Measurements from ENCODE around the gene BABAM2. TPM values are rescaled to one million over a fixed set of nuclear protein-coding genes. Genes with fewer than 3 reads are reported as not detected.

Gene BABAM2
- total and polyA plus RNA-seq, 2 experiments from 2014 or later, result 17.8 to 21.5 TPM

DNA sequence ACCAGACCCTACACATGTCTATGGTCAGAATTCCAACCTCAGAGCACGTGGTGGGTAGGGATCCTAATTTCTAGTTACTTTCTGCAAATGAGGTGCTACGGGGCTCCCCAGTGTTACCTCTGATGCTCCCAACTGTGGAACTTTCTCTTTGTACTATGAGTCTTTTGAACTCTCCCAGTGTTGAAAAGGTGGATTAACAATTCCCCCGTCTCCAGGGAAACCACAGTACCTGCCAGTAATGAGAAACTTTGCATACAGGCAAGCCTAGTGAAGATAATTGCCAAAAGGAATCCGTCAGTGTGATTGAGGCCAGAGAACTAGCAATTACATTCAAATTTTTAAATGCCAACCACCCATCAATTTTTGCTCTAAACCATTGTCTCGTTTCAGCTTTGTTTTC, 373.2 kb downstream of the BABAM2 start (continued):
- TF ChIP-seq, protein P1, sequence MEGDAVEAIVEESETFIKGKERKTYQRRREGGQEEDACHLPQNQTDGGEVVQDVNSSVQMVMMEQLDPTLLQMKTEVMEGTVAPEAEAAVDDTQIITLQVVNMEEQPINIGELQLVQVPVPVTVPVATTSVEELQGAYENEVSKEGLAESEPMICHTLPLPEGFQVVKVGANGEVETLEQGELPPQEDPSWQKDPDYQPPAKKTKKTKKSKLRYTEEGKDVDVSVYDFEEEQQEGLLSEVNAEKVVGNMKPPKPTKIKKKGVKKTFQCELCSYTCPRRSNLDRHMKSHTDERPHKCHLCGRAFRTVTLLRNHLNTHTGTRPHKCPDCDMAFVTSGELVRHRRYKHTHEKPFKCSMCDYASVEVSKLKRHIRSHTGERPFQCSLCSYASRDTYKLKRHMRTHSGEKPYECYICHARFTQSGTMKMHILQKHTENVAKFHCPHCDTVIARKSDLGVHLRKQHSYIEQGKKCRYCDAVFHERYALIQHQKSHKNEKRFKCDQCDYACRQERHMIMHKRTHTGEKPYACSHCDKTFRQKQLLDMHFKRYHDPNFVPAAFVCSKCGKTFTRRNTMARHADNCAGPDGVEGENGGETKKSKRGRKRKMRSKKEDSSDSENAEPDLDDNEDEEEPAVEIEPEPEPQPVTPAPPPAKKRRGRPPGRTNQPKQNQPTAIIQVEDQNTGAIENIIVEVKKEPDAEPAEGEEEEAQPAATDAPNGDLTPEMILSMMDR (conservative IDR thresholded peaks at IDR 0.05; ENCODE audit: low read depth in 2 of 2), result no peak
- TF ChIP-seq NANOG (IDR thresholded peaks at IDR 0.05; ENCODE audit: borderline replicate concordance), result no peak

DNA sequence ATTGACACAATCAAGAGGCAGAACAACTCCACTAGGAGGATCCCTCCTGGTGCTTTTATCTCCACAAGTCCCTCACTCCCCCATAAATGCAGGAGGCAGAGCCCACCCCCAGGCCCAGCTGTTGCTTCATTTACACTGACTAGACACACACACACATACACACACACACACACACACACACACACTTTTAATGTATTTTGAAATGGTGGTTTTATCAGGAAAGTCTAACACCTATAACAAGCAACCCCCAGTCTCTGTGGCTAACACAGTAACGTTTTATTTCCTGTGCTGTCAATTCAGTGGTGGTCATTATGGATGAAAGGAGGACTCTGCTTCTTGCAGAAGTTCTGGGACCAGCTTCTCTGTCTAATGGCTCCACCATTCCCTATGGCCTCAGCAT, 376.8 kb downstream of the BABAM2 start:
- Mint-ChIP-seq H3K4me3 (no peak overlapping the region), H3K9me3 (no peaks in the 10 kb centered on the region), H3K27ac (no peak overlapping the region), H3K27me3 (ENCODE audit: insufficient read depth, low read depth, poor library complexity) (no peaks in the 10 kb centered on the region), H3K36me3 (ENCODE audit: low read depth) (no peaks in the 10 kb centered on the region), H3K4me1 (peaks cover 22% of the 10 kb centered on the region)
- DNase-seq (ENCODE audit: low spot score) (no peak), ATAC-seq (no peak)
- Histone ChIP-seq H3K4me3 (no peak overlapping the region), H2AFZ (no peak overlapping the region), H3F3A (replicated peaks; ENCODE audit: low read depth) (no peaks in the 10 kb centered on the region), H3K9me2 (ENCODE audit: insufficient read depth) (no peaks in the 10 kb centered on the region), H3K79me2 (replicated peaks; ENCODE audit: insufficient read depth) (no peaks in the 10 kb centered on the region), H3K27ac (ENCODE audit: low read depth) (no peak overlapping the region), H3K4me2 (no peak overlapping the region), H3K27me3 (ENCODE audit: insufficient read depth) (no peaks in the 10 kb centered on the region), H3K36me3 (ENCODE audit: insufficient read depth) (no peaks in the 10 kb centered on the region), H3K4me1 (ENCODE audit: insufficient read depth) (peaks cover 14% of the 10 kb centered on the region; the same call in 1 of the 2 replicates), H4K20me1 (replicated peaks; ENCODE audit: insufficient read depth) (no peaks in the 10 kb centered on the region)
- TF ChIP-seq, protein P2, sequence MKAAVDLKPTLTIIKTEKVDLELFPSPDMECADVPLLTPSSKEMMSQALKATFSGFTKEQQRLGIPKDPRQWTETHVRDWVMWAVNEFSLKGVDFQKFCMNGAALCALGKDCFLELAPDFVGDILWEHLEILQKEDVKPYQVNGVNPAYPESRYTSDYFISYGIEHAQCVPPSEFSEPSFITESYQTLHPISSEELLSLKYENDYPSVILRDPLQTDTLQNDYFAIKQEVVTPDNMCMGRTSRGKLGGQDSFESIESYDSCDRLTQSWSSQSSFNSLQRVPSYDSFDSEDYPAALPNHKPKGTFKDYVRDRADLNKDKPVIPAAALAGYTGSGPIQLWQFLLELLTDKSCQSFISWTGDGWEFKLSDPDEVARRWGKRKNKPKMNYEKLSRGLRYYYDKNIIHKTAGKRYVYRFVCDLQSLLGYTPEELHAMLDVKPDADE (IDR thresholded peaks at IDR 0.05), result no peak
- TF ChIP-seq ZNF114 (CRISPR knock-in tag; IDR thresholded peaks at IDR 0.05) (no peak), ZNF331 (CRISPR knock-in tag; IDR thresholded peaks at IDR 0.05; ENCODE audit: low read depth) (no peak), EZH2phosphoT487 (IDR thresholded peaks at IDR 0.05; ENCODE audit: unreplicated experiment) (no peak), POLR2AphosphoS5 (IDR thresholded peaks at IDR 0.05; ENCODE audit: low read depth) (no peak)
- TF ChIP-seq, protein P1 (conservative IDR thresholded peaks at IDR 0.05; ENCODE audit: low read depth in 2 of 2), result no peak
- TF ChIP-seq, protein P3, sequence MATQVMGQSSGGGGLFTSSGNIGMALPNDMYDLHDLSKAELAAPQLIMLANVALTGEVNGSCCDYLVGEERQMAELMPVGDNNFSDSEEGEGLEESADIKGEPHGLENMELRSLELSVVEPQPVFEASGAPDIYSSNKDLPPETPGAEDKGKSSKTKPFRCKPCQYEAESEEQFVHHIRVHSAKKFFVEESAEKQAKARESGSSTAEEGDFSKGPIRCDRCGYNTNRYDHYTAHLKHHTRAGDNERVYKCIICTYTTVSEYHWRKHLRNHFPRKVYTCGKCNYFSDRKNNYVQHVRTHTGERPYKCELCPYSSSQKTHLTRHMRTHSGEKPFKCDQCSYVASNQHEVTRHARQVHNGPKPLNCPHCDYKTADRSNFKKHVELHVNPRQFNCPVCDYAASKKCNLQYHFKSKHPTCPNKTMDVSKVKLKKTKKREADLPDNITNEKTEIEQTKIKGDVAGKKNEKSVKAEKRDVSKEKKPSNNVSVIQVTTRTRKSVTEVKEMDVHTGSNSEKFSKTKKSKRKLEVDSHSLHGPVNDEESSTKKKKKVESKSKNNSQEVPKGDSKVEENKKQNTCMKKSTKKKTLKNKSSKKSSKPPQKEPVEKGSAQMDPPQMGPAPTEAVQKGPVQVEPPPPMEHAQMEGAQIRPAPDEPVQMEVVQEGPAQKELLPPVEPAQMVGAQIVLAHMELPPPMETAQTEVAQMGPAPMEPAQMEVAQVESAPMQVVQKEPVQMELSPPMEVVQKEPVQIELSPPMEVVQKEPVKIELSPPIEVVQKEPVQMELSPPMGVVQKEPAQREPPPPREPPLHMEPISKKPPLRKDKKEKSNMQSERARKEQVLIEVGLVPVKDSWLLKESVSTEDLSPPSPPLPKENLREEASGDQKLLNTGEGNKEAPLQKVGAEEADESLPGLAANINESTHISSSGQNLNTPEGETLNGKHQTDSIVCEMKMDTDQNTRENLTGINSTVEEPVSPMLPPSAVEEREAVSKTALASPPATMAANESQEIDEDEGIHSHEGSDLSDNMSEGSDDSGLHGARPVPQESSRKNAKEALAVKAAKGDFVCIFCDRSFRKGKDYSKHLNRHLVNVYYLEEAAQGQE (IDR thresholded peaks at IDR 0.05; ENCODE audit: unreplicated experiment), result no peak
- TF ChIP-seq, protein P4, sequence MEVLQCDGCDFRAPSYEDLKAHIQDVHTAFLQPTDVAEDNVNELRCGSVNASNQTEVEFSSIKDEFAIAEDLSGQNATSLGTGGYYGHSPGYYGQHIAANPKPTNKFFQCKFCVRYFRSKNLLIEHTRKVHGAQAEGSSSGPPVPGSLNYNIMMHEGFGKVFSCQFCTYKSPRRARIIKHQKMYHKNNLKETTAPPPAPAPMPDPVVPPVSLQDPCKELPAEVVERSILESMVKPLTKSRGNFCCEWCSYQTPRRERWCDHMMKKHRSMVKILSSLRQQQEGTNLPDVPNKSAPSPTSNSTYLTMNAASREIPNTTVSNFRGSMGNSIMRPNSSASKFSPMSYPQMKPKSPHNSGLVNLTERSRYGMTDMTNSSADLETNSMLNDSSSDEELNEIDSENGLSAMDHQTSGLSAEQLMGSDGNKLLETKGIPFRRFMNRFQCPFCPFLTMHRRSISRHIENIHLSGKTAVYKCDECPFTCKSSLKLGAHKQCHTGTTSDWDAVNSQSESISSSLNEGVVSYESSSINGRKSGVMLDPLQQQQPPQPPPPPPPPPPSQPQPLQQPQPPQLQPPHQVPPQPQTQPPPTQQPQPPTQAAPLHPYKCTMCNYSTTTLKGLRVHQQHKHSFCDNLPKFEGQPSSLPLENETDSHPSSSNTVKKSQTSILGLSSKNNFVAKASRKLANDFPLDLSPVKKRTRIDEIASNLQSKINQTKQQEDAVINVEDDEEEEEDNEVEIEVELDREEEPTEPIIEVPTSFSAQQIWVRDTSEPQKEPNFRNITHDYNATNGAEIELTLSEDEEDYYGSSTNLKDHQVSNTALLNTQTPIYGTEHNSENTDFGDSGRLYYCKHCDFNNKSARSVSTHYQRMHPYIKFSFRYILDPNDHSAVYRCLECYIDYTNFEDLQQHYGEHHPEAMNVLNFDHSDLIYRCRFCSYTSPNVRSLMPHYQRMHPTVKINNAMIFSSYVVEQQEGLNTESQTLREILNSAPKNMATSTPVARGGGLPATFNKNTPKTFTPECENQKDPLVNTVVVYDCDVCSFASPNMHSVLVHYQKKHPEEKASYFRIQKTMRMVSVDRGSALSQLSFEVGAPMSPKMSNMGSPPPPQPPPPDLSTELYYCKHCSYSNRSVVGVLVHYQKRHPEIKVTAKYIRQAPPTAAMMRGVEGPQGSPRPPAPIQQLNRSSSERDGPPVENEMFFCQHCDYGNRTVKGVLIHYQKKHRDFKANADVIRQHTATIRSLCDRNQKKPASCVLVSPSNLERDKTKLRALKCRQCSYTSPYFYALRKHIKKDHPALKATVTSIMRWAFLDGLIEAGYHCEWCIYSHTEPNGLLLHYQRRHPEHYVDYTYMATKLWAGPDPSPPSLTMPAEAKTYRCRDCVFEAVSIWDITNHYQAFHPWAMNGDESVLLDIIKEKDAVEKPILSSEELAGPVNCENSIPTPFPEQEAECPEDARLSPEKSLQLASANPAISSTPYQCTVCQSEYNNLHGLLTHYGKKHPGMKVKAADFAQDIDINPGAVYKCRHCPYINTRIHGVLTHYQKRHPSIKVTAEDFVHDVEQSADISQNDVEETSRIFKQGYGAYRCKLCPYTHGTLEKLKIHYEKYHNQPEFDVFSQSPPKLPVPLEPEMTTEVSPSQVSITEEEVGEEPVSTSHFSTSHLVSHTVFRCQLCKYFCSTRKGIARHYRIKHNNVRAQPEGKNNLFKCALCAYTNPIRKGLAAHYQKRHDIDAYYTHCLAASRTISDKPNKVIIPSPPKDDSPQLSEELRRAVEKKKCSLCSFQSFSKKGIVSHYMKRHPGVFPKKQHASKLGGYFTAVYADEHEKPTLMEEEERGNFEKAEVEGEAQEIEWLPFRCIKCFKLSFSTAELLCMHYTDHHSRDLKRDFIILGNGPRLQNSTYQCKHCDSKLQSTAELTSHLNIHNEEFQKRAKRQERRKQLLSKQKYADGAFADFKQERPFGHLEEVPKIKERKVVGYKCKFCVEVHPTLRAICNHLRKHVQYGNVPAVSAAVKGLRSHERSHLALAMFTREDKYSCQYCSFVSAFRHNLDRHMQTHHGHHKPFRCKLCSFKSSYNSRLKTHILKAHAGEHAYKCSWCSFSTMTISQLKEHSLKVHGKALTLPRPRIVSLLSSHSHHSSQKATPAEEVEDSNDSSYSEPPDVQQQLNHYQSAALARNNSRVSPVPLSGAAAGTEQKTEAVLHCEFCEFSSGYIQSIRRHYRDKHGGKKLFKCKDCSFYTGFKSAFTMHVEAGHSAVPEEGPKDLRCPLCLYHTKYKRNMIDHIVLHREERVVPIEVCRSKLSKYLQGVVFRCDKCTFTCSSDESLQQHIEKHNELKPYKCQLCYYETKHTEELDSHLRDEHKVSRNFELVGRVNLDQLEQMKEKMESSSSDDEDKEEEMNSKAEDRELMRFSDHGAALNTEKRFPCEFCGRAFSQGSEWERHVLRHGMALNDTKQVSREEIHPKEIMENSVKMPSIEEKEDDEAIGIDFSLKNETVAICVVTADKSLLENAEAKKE (CRISPR knock-in tag; IDR thresholded peaks at IDR 0.05), result no peak
